GM12878 (cell line): Measurements from ENCODE around the gene DUS4L. TPM values are rescaled to one million over a fixed set of nuclear protein-coding genes. Genes with fewer than 3 reads are reported as not detected.

Experiments
- ATF2 ChIP-seq: IDR thresholded peaks from 2 replicates; pipeline ENCODE4 v1.6.1; 2012; ENCODE audit warnings: low read length, inconsistent platforms
- CBFB ChIP-seq: IDR thresholded peaks from 2 replicates; pipeline ENCODE4 v1.6.1; 2016; ENCODE audit warnings: antibody characterized with exemption, low read depth
- CBX3 ChIP-seq: fragments of 200-600 bp; sonication (generic); IDR thresholded peaks from 2 replicates; pipeline ENCODE4 v1.6.1; 2016; ENCODE audit warnings: low read depth, borderline replicate concordance
- CHD4 ChIP-seq: fragments of 200-600 bp; sonication (generic); IDR thresholded peaks from 2 replicates; pipeline ENCODE4 v1.6.1; 2016; ENCODE audit warnings: mild to moderate bottlenecking
- CREB1 ChIP-seq: IDR thresholded peaks from 2 replicates; pipeline ENCODE4 v1.6.1; 2012; ENCODE audit warnings: low read depth, mild to moderate bottlenecking, inconsistent platforms
- EP300 ChIP-seq, 2 experiments: fragments of 150-350 bp in 1 of 2; IDR thresholded peaks; 2 replicates each; pipeline ENCODE4 v1.6.1; 2011 to 2012; ENCODE audit warnings: low read depth in 2 of 2, low read length in 2 of 2, borderline replicate concordance in 1 of 2, improper control_type of control experiment in 1 of 2, inconsistent platforms in 1 of 2; ENCODE audit not compliant: control insufficient read depth in 1 of 2
- EZH2 ChIP-seq: IDR thresholded peaks from 2 replicates; pipeline ENCODE4 v1.6.1; 2012; ENCODE audit warnings: low read depth, mild to moderate bottlenecking, control low read depth, inconsistent platforms, low read length, borderline replicate concordance; ENCODE audit not compliant: control insufficient read depth
- IRF5 ChIP-seq: fragments of 450-650 bp; IDR thresholded peaks from 2 replicates; pipeline ENCODE4 v1.6.1; 2017; ENCODE audit warnings: borderline replicate concordance
- JUNB ChIP-seq: IDR thresholded peaks from 2 replicates; pipeline ENCODE4 v1.6.1; 2016; ENCODE audit warnings: antibody characterized with exemption, mild to moderate bottlenecking
- KDM1A ChIP-seq: fragments of 200-600 bp; sonication (generic); IDR thresholded peaks from 2 replicates; pipeline ENCODE4 v1.6.1; 2016; ENCODE audit warnings: borderline replicate concordance
- MTA3 ChIP-seq: IDR thresholded peaks from 2 replicates; pipeline ENCODE4 v1.6.1; 2012; ENCODE audit warnings: low read length, inconsistent platforms, borderline replicate concordance
- NR2C1 ChIP-seq: fragments of 450-650 bp; IDR thresholded peaks from 2 replicates; pipeline ENCODE4 v1.6.1; 2017; ENCODE audit warnings: antibody characterized with exemption, mild to moderate bottlenecking, moderate library complexity
- RB1 ChIP-seq: fragments of 450-650 bp; formaldehyde crosslinking; IDR thresholded peaks from 2 replicates; pipeline ENCODE4 v1.6.1; 2017; ENCODE audit warnings: mild to moderate bottlenecking, borderline replicate concordance
- RCOR1 ChIP-seq: conservative IDR thresholded peaks from 2 replicates; pipeline ENCODE4 v1.6.1; 2012; ENCODE audit warnings: low read depth, low read length, improper control_type of control experiment
- RFX5 ChIP-seq: IDR thresholded peaks from 2 replicates; pipeline ENCODE4 v1.6.1; 2011; ENCODE audit warnings: low read depth, low read length, improper control_type of control experiment
- TCF12 ChIP-seq: IDR thresholded peaks from 2 replicates; pipeline ENCODE4 v1.6.1; 2011; ENCODE audit warnings: low read depth, mild to moderate bottlenecking, low read length
- WRNIP1 ChIP-seq: IDR thresholded peaks from 2 replicates; pipeline ENCODE4 v1.6.1; 2011; ENCODE audit warnings: low read depth, low read length, improper control_type of control experiment, borderline replicate concordance
- polyA plus RNA-seq, 11 experiments: library from polyadenylated mRNA; depleted of rRNA in 4 of 11; unstranded in 6 of 11; stranded (reverse) in 5 of 11; fragments of >200 nt; fragmentation: Nextera tagmentation in 4 of 11; fragmentation: Illumina TruSeq in 1 of 11; extraction: Ambion mirVana in 4 of 11; extraction: Trizol in 1 of 11; gene quantifications; 1 replicate in 1 of 11; 2 replicates in 10 of 11; pipeline versions ENCODE4 v1.2.1 to v1.2.3, GENCODE V29; 2011 to 2016; ENCODE audit warnings: inconsistent platforms in 2 of 11, missing spikeins in 2 of 11, low read depth in 1 of 11
- total RNA-seq, 4 experiments: library from RNA; depleted of rRNA in 3 of 4; stranded (reverse); fragments of >200 nt in 3 of 4; fragmentation: Illumina TruSeq in 1 of 4; extraction: Trizol in 1 of 4; gene quantifications; 2 replicates each; pipeline versions ENCODE4 v1.2.1 to v1.2.3, GENCODE V29; 2013 to 2021
- TF ChIP-seq, protein P1 (sequence below): fragments of 450-650 bp; conservative IDR thresholded peaks from 2 replicates; pipeline ENCODE4 v1.6.1; 2017; ENCODE audit warnings: mild to moderate bottlenecking, moderate library complexity
- TF ChIP-seq, protein P2 (sequence below): fragments of 150-350 bp; IDR thresholded peaks from 2 replicates; pipeline ENCODE4 v1.6.1; 2016; ENCODE audit warnings: low read depth, low read length
- TF ChIP-seq, protein P3 (sequence below): fragments of 450-650 bp; IDR thresholded peaks from 2 replicates; pipeline ENCODE4 v1.6.1; 2017; ENCODE audit warnings: mild to moderate bottlenecking

DUS4L gene
- total and polyA plus RNA-seq, 10 of the 15 experiments (the other 5 are each of a cell fraction or from before 2014, with no cell fraction given): 5.3 to 15.3 (median 12.8) TPM

GRCh38 chr7:107579885-107580715, 16.3 kb downstream of the DUS4L start, which contains the start of gene BCAP29 (continued):
- TF ChIP-seq EP300 (IDR thresholded peaks at IDR 0.05; ENCODE audit: borderline replicate concordance in 1 of 2, control insufficient read depth in 1 of 2, low read depth in 2 of 2, low read length in 2 of 2) (no peak), CBX3 (no peak), RB1 (peak; percentile 91; the same call in 1 of the 2 replicates), KDM1A (no peak), CREB1 (peak; percentile 90), ATF2 (no peak), CHD4 (no peak), NR2C1 (peak; percentile 62), CBFB (no peak), MTA3 (no peak), TCF12 (no peak), WRNIP1 (no peak), RCOR1 (no peak), RFX5 (no peak), EZH2 (no peak), JUNB (no peak), IRF5 (no peak)
- TF ChIP-seq, protein P1, sequence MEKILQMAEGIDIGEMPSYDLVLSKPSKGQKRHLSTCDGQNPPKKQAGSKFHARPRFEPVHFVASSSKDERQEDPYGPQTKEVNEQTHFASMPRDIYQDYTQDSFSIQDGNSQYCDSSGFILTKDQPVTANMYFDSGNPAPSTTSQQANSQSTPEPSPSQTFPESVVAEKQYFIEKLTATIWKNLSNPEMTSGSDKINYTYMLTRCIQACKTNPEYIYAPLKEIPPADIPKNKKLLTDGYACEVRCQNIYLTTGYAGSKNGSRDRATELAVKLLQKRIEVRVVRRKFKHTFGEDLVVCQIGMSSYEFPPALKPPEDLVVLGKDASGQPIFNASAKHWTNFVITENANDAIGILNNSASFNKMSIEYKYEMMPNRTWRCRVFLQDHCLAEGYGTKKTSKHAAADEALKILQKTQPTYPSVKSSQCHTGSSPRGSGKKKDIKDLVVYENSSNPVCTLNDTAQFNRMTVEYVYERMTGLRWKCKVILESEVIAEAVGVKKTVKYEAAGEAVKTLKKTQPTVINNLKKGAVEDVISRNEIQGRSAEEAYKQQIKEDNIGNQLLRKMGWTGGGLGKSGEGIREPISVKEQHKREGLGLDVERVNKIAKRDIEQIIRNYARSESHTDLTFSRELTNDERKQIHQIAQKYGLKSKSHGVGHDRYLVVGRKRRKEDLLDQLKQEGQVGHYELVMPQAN: peak; percentile 71
- TF ChIP-seq, protein P2, sequence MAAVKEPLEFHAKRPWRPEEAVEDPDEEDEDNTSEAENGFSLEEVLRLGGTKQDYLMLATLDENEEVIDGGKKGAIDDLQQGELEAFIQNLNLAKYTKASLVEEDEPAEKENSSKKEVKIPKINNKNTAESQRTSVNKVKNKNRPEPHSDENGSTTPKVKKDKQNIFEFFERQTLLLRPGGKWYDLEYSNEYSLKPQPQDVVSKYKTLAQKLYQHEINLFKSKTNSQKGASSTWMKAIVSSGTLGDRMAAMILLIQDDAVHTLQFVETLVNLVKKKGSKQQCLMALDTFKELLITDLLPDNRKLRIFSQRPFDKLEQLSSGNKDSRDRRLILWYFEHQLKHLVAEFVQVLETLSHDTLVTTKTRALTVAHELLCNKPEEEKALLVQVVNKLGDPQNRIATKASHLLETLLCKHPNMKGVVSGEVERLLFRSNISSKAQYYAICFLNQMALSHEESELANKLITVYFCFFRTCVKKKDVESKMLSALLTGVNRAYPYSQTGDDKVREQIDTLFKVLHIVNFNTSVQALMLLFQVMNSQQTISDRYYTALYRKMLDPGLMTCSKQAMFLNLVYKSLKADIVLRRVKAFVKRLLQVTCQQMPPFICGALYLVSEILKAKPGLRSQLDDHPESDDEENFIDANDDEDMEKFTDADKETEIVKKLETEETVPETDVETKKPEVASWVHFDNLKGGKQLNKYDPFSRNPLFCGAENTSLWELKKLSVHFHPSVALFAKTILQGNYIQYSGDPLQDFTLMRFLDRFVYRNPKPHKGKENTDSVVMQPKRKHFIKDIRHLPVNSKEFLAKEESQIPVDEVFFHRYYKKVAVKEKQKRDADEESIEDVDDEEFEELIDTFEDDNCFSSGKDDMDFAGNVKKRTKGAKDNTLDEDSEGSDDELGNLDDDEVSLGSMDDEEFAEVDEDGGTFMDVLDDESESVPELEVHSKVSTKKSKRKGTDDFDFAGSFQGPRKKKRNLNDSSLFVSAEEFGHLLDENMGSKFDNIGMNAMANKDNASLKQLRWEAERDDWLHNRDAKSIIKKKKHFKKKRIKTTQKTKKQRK: no peak
- TF ChIP-seq, protein P3, sequence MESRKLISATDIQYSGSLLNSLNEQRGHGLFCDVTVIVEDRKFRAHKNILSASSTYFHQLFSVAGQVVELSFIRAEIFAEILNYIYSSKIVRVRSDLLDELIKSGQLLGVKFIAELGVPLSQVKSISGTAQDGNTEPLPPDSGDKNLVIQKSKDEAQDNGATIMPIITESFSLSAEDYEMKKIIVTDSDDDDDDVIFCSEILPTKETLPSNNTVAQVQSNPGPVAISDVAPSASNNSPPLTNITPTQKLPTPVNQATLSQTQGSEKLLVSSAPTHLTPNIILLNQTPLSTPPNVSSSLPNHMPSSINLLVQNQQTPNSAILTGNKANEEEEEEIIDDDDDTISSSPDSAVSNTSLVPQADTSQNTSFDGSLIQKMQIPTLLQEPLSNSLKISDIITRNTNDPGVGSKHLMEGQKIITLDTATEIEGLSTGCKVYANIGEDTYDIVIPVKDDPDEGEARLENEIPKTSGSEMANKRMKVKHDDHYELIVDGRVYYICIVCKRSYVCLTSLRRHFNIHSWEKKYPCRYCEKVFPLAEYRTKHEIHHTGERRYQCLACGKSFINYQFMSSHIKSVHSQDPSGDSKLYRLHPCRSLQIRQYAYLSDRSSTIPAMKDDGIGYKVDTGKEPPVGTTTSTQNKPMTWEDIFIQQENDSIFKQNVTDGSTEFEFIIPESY: no peak
